ENCODE results near the gene ADAMTS1.

The ADAMTS1 gene

GRCh38 chr21:26820509-26820908 is 24.7 kb downstream of the ADAMTS1 start:
- no peak overlapping the region for H3K27ac ChIP-seq
- TF ChIP-seq, protein P1, sequence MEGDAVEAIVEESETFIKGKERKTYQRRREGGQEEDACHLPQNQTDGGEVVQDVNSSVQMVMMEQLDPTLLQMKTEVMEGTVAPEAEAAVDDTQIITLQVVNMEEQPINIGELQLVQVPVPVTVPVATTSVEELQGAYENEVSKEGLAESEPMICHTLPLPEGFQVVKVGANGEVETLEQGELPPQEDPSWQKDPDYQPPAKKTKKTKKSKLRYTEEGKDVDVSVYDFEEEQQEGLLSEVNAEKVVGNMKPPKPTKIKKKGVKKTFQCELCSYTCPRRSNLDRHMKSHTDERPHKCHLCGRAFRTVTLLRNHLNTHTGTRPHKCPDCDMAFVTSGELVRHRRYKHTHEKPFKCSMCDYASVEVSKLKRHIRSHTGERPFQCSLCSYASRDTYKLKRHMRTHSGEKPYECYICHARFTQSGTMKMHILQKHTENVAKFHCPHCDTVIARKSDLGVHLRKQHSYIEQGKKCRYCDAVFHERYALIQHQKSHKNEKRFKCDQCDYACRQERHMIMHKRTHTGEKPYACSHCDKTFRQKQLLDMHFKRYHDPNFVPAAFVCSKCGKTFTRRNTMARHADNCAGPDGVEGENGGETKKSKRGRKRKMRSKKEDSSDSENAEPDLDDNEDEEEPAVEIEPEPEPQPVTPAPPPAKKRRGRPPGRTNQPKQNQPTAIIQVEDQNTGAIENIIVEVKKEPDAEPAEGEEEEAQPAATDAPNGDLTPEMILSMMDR (conservative IDR thresholded peaks at IDR 0.05; ENCODE audit: low read depth) = no peak
- ChIA-PET POLR2A (ENCODE audit: low non-redundant PET) (no interaction called here), CTCF (no interaction called here)
- DNase-seq (ENCODE audit: low spot score) = no peak

- no peak overlapping the region for H3K27ac ChIP-seq
- ChIA-PET CTCF (no interaction called here), POLR2A (ENCODE audit: low non-redundant PET) (no interaction called here)
- TF ChIP-seq, protein P1 (conservative IDR thresholded peaks at IDR 0.05; ENCODE audit: low read depth) = no peak
- DNase-seq (ENCODE audit: low spot score) = no peak
These were observed 25.4 kb downstream of the ADAMTS1 start for GRCh38 chr21:26819740-26820324.

GRCh38 chr21:26818906-26819305 is 26.3 kb downstream of the ADAMTS1 start:
- no peak overlapping the region for H3K27ac ChIP-seq
- no peak for DNase-seq (ENCODE audit: low spot score)
- TF ChIP-seq, protein P1 (conservative IDR thresholded peaks at IDR 0.05; ENCODE audit: low read depth) = no peak
- CTCF ChIA-PET = no interaction called here
- POLR2A ChIA-PET (ENCODE audit: low non-redundant PET) = no interaction called here

DNA sequence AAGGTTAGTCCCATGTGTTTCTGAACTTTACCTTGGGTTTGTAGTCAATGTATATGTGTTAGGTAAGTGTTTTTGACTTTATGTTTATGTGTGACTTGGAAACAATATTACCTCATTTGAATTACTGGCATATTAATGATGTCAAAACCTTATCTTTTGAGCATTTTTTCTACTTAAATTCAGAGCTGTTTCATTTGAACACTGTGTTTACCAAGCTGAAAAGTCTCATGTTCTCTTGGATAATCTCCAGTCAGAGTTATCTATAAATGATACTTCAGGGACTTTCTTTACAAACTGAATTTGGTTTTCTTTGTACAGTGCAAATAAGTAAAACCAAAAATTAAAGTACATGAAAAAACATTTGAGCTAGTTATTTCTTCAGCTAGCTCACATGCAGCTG is 30.0 kb downstream of the ADAMTS1 start:
- TF ChIP-seq, protein P1 (conservative IDR thresholded peaks at IDR 0.05; ENCODE audit: low read depth) = no peak
- ChIA-PET CTCF (interaction anchor here (0.6 to 1.0 kb wide), 4 partner anchors 30 to 1898 kb away, joined by 3 to 5 read pairs (median 3); no protein-coding TSS in a partner anchor), POLR2A (ENCODE audit: low non-redundant PET) (no interaction called here)
- no peak overlapping the region for H3K27ac ChIP-seq
- no peak for DNase-seq (ENCODE audit: low spot score)

- TF ChIP-seq, protein P1 (conservative IDR thresholded peaks at IDR 0.05; ENCODE audit: low read depth) = no peak
- POLR2A ChIA-PET (ENCODE audit: low non-redundant PET) = no interaction called here
- CTCF ChIA-PET = interaction anchor here (1.1 kb wide), 1 partner anchor 1931 kb away, joined by 3 read pairs; no protein-coding TSS in a partner anchor
- H3K27ac ChIP-seq = no peak overlapping the region
- no peak for DNase-seq (ENCODE audit: low spot score)
These were observed 30.8 kb downstream of the ADAMTS1 start for GRCh38 chr21:26814386-26814785.

DNA sequence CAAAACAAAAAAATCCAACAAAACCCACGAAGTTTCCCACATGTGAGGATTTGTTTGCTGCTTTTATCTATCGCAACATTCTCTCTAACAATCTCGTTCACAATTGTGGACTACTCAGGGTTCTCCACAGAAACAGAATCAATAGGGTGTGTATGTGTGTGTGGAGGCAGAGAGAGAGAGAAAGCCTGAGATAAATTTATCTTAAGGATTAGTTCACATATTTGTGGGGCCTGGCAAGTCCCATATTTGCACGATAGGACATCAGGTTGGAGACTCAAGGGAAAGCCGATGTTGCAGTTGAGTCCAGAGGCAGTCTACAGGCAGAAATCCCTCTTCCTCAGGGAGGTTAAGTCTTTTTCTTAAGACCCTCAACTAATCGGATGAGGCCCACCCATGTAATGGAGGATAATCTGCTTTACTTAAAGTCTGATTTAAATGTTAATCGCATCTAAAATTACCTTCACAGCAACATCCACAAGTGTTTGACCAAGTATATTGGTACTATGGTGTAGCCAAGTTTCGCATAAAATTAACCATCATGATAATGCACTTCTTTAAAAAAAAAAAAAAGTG is 31.7 kb downstream of the ADAMTS1 start:
- POLR2A ChIA-PET (ENCODE audit: low non-redundant PET) = no interaction called here
- H3K27ac ChIP-seq = no peak overlapping the region
- CTCF ChIA-PET = interaction anchor here (1.1 kb wide), 1 partner anchor 1932 kb away, joined by 3 read pairs; no protein-coding TSS in a partner anchor
- no peak for DNase-seq (ENCODE audit: low spot score)
- TF ChIP-seq, protein P1 (conservative IDR thresholded peaks at IDR 0.05; ENCODE audit: low read depth) = no peak
